Upper lobe of left lung (tissue), 6 donors: Measurements from ENCODE around the gene AFF3. TPM values are rescaled to one million over a fixed set of nuclear protein-coding genes. Genes with fewer than 3 reads are reported as not detected.

ENCODE experiments used
- ATAC-seq, 2 donors: fragments of 200-7000 bp; cut with Tn5 transposase; one replicate each; pipeline ENCODE4 v1.9.1; 2022; ENCODE audit warnings: mild to moderate bottlenecking in 2 of 2, moderate library complexity in 2 of 2; ENCODE audit not compliant: low FRiP score in 2 of 2
- DNase-seq, 2 donors: peaks; one replicate each; pipeline ENCODE4 v3.0.0-alpha.2; 2019 to 2020
- H3K27ac ChIP-seq, 4 donors: fragments of 200-600 bp; sonication (generic); one replicate each; pipeline ENCODE4 v1.5.1; 2016 to 2019
- H3K27me3 ChIP-seq, 4 donors: fragments of 200-600 bp; sonication (generic); one replicate each; pipeline ENCODE4 v1.5.1; 2017 to 2019
- H3K36me3 ChIP-seq, 4 donors: fragments of 200-600 bp; sonication (generic); one replicate each; pipeline ENCODE4 v1.5.1; 2016 to 2019
- H3K4me1 ChIP-seq, 4 donors: fragments of 200-600 bp; sonication (generic); one replicate each; pipeline ENCODE4 v1.5.1; 2018 to 2019
- H3K4me3 ChIP-seq, 4 donors: fragments of 200-600 bp; sonication (generic); one replicate each; pipeline ENCODE4 v1.5.1; 2017 to 2019; ENCODE audit warnings: mild to moderate bottlenecking in 2 of 4, moderate library complexity in 1 of 4
- H3K9me3 ChIP-seq, 4 donors: fragments of 200-600 bp; sonication (generic); one replicate each; pipeline ENCODE4 v1.5.1; 2018 to 2019
- CTCF ChIP-seq, 6 experiments: fragments of 450-650 bp in 4 of 6; fragments of 200-600 bp in 2 of 6; sonication (generic) in 2 of 6; IDR thresholded peaks; one replicate each; pipeline ENCODE4 v1.5.1; 2016 to 2019; ENCODE audit warnings: antibody characterized with exemption in 6 of 6
- EP300 ChIP-seq, 4 donors: sonication (generic); formaldehyde crosslinking; IDR thresholded peaks; one replicate each; pipeline ENCODE4 v1.5.1; 2017; ENCODE audit warnings: antibody characterized with exemption in 4 of 4, control low read depth in 2 of 4
- POLR2A ChIP-seq, 4 donors: fragments of 450-650 bp; IDR thresholded peaks; one replicate each; pipeline ENCODE4 v1.5.1; 2016 to 2017; ENCODE audit warnings: antibody characterized with exemption in 4 of 4, mild to moderate bottlenecking in 2 of 4
- POLR2AphosphoS5 ChIP-seq, 2 donors: sonication (generic); formaldehyde crosslinking; IDR thresholded peaks; one replicate each; pipeline ENCODE4 v1.5.1; 2017; ENCODE audit warnings: antibody characterized with exemption in 2 of 2
- WGBS, 2 donors: methylation state at CpG; one replicate each; pipeline ENCODE4 v1.1.5; 2017 to 2018; 5-methylcytosine and 5-hydroxymethylcytosine counted together
- total RNA-seq, 6 donors: library from RNA; depleted of rRNA in 4 of 6; stranded (reverse); fragments of >200 nt in 4 of 6; gene quantifications; one replicate each; pipeline versions ENCODE4 v1.1.0 to v1.2.1, GENCODE V29; 2016 to 2021
- donor health status: DM: no; HTN: no; CAD: no; lungs with moderate emphysema.
- donor health status: DM: no; HTN: yes; CAD: no; lungs with severe emphysema.

Gene AFF3
- total RNA-seq, 6 donors from 2014 or later = 21.0 to 195 (median 47.9) TPM

- no peak overlapping the region for H3K4me3 ChIP-seq
- no peak for ATAC-seq
- H3K9me3 ChIP-seq = no peaks in the 10 kb centered on the region
- 86 to 87% methylated on average over 3 of the region's 3 CpGs for whole genome bisulfite sequencing, 2 donors
- peaks cover 0 to 22% (median 2%) of the 10 kb centered on the region in 4 donors for H3K4me1 ChIP-seq
- no peaks in the 10 kb centered on the region for H3K27me3 ChIP-seq
- DNase-seq = no peak
- H3K27ac ChIP-seq = no peak overlapping the region
- TF ChIP-seq CTCF (IDR thresholded peaks at IDR 0.05) (no peak), EP300 (IDR thresholded peaks at IDR 0.05) (no peak), POLR2A (IDR thresholded peaks at IDR 0.05) (no peak), POLR2AphosphoS5 (IDR thresholded peaks at IDR 0.05) (no peak)
- no peaks in the 10 kb centered on the region for H3K36me3 ChIP-seq
These were observed 42.7 kb upstream of the AFF3 start for GRCh38 chr2:100185105-100185504.

- no peak overlapping the region for H3K4me3 ChIP-seq
- peaks cover 0 to 22% (median 2%) of the 10 kb centered on the region in 4 donors for H3K4me1 ChIP-seq
- no peaks in the 10 kb centered on the region for H3K27me3 ChIP-seq
- H3K36me3 ChIP-seq = no peaks in the 10 kb centered on the region
- H3K27ac ChIP-seq = no peak overlapping the region
- DNase-seq (no peak), ATAC-seq (peak in 1 of 2 donors; percentile 22)
- TF ChIP-seq EP300 (IDR thresholded peaks at IDR 0.05) (no peak), CTCF (IDR thresholded peaks at IDR 0.05) (no peak), POLR2AphosphoS5 (IDR thresholded peaks at IDR 0.05) (no peak), POLR2A (IDR thresholded peaks at IDR 0.05) (no peak)
- no peaks in the 10 kb centered on the region for H3K9me3 ChIP-seq
- WGBS, 2 donors = 70 to 76% methylated on average over 4 of the region's 4 CpGs
These were observed 41.8 kb upstream of the AFF3 start for GRCh38 chr2:100184055-100184737.

- H3K27me3 ChIP-seq = no peaks in the 10 kb centered on the region
- 70 to 73% methylated on average over 21 of the region's 21 CpGs for WGBS, 2 donors
- no peak overlapping the region for H3K4me3 ChIP-seq
- H3K36me3 ChIP-seq = no peaks in the 10 kb centered on the region
- H3K9me3 ChIP-seq = no peaks in the 10 kb centered on the region
- TF ChIP-seq EP300 (IDR thresholded peaks at IDR 0.05) = no peak
- no peak for TF ChIP-seq POLR2A (IDR thresholded peaks at IDR 0.05)
- no peak for TF ChIP-seq CTCF (IDR thresholded peaks at IDR 0.05)
- no peak for TF ChIP-seq POLR2AphosphoS5 (IDR thresholded peaks at IDR 0.05)
- DNase-seq (no peak), ATAC-seq (no peak)
- peaks cover 0 to 15% (median 2%) of the 10 kb centered on the region in 4 donors for H3K4me1 ChIP-seq
- no peak overlapping the region for H3K27ac ChIP-seq
These were observed 40.3 kb upstream of the AFF3 start for GRCh38 chr2:100182494-100183361.

GRCh38 chr2:100180503-100180902 is 38.1 kb upstream of the AFF3 start:
- Histone ChIP-seq H3K27me3 (no peaks in the 10 kb centered on the region), H3K4me1 (peaks cover 0 to 15% (median 2%) of the 10 kb centered on the region in 4 donors), H3K27ac (no peak overlapping the region), H3K36me3 (no peaks in the 10 kb centered on the region), H3K9me3 (no peaks in the 10 kb centered on the region), H3K4me3 (no peak overlapping the region)
- TF ChIP-seq EP300 (IDR thresholded peaks at IDR 0.05) (no peak), POLR2AphosphoS5 (IDR thresholded peaks at IDR 0.05) (no peak), CTCF (IDR thresholded peaks at IDR 0.05) (no peak), POLR2A (IDR thresholded peaks at IDR 0.05) (no peak)
- 93 to 94% methylated on average over 5 of the region's 5 CpGs for WGBS, 2 donors
- ATAC-seq (no peak), DNase-seq (no peak)
